K562 (cell line): Measurements from ENCODE around the gene METTL15. TPM values are rescaled to one million over a fixed set of nuclear protein-coding genes. Genes with fewer than 3 reads are reported as not detected.

Experiments used
- ATAC-seq: fragments of 200-7000 bp; cut with Tn5 transposase; 3 replicates; pipeline ENCODE4 v1.9.1; 2020; ENCODE audit warnings: moderate library complexity
- BruUV-seq: library from RNA; stranded (reverse); fragments of 400-500 nt; replicated peaks from 2 replicates; lab custom pipeline; 2021; lab: Mats Ljungman, UMichigan
- CTCF ChIA-PET: fragments of 300-600 bp; formaldehyde crosslinking; extraction: SDS; loops from one replicate; lab custom pipeline; 2021; ENCODE audit warnings: low intra/inter-chr PET ratio; lab: Yijun Ruan, JAX
- POLR2A ChIA-PET: fragments of 300-600, 350-650 bp; sonication (Branson Sonifier 250); formaldehyde crosslinking; extraction: SDS; loops from one replicate; lab custom pipeline; 2021; ENCODE audit warnings: antibody characterized with exemption, inconsistent platforms; lab: Yijun Ruan, JAX
- DNase-seq, 4 experiments: peaks; one replicate each; pipeline versions ENCODE4 v3.0.0 to v3.0.0-alpha.2; 2011 to 2018; ENCODE audit warnings: low spot score in 3 of 4, mixed read lengths in 3 of 4; ENCODE audit errors: extremely low read depth in 1 of 4
- FAIRE-seq: peaks from 2 replicates; lab custom pipeline; 2011; peaks lifted over from hg19 to GRCh38; lab: Jason Lieb, UNC
- H2AFZ ChIP-seq: 2 replicates; pipeline ENCODE4 v1.6.0; 2011; ENCODE audit warnings: low read depth, low read length, control low read depth, inconsistent platforms
- H3K27ac ChIP-seq: fragments of 200-600 bp; 3 replicates; pipeline ENCODE4 v1.8.0; 2011; ENCODE audit warnings: low read depth, mild to moderate bottlenecking, control low read depth, inconsistent platforms, low read length, moderate library complexity, mixed read lengths; ENCODE audit errors: extremely low read depth
- H3K27me3 ChIP-seq, 2 experiments: fragments of 300-600 bp in 1 of 2; 2 replicates in 1 of 2; 3 replicates in 1 of 2; pipeline versions ENCODE4 v1.6.0 to v1.8.0; 2011; ENCODE audit warnings: inconsistent platforms in 2 of 2, low read length in 2 of 2, mild to moderate bottlenecking in 1 of 2, mixed read lengths in 1 of 2, moderate library complexity in 1 of 2; ENCODE audit not compliant: control insufficient read depth in 2 of 2, insufficient read depth in 2 of 2
- H3K36me3 ChIP-seq: fragments of 300-600 bp; 3 replicates; pipeline ENCODE4 v1.8.0; 2011; ENCODE audit warnings: mild to moderate bottlenecking, low read length, inconsistent platforms; ENCODE audit not compliant: control insufficient read depth, insufficient read depth
- H3K4me1 ChIP-seq, 2 experiments: fragments of 200-600 bp in 1 of 2; replicated peaks in 1 of 2; 2 replicates in 1 of 2; 3 replicates in 1 of 2; pipeline versions ENCODE4 v1.5.1 to v1.8.0; 2011; ENCODE audit warnings: inconsistent platforms in 2 of 2, low read length in 2 of 2, mild to moderate bottlenecking in 1 of 2, mixed read lengths in 1 of 2, moderate library complexity in 1 of 2; ENCODE audit not compliant: control insufficient read depth in 2 of 2, insufficient read depth in 2 of 2
- H3K4me2 ChIP-seq: 2 replicates; pipeline ENCODE4 v1.6.1; 2011; ENCODE audit warnings: low read length, control low read depth, inconsistent platforms, mixed read lengths; ENCODE audit not compliant: insufficient read depth
- H3K4me3 ChIP-seq: fragments of 200-600 bp; sonication (generic), shearing (Covaris generic); 2 replicates; pipeline ENCODE4 v1.5.1; 2016; ENCODE audit warnings: control low read depth, inconsistent platforms
- H3K79me2 ChIP-seq: fragments of 200-600 bp; 3 replicates; pipeline ENCODE4 v1.8.0; 2011; ENCODE audit warnings: low read length, inconsistent platforms; ENCODE audit not compliant: control insufficient read depth, insufficient read depth
- H3K9ac ChIP-seq, 2 experiments: 2 replicates each; pipeline versions ENCODE4 v1.6.0 to v1.6.1; 2011; ENCODE audit warnings: low read depth in 2 of 2, low read length in 2 of 2, control low read depth in 1 of 2, inconsistent platforms in 1 of 2, mild to moderate bottlenecking in 1 of 2, mixed read lengths in 1 of 2; ENCODE audit not compliant: insufficient read depth in 1 of 2
- H3K9me1 ChIP-seq: one replicate; pipeline ENCODE4 v1.6.0; 2011; ENCODE audit warnings: inconsistent platforms, mild to moderate bottlenecking, low read length, moderate library complexity; ENCODE audit not compliant: control insufficient read depth, insufficient read depth
- H3K9me3 ChIP-seq: replicated peaks from 2 replicates; pipeline ENCODE4 v1.5.1; 2011; ENCODE audit warnings: low read depth, low read length, inconsistent platforms; ENCODE audit not compliant: control insufficient read depth, insufficient read depth
- H4K20me1 ChIP-seq: replicated peaks from 2 replicates; pipeline ENCODE4 v1.6.1; 2011; ENCODE audit warnings: low read length, inconsistent platforms, mixed read lengths; ENCODE audit not compliant: control insufficient read depth, insufficient read depth
- ARHGAP35 ChIP-seq: fragments of 450-650 bp; IDR thresholded peaks from 2 replicates; pipeline ENCODE4 v1.6.1; 2018; ENCODE audit not compliant: partially characterized antibody
- ARID2 ChIP-seq: fragments of 450-650 bp; IDR thresholded peaks from 2 replicates; pipeline ENCODE4 v1.6.1; 2017; ENCODE audit warnings: antibody characterized with exemption, mild to moderate bottlenecking
- BRD9 ChIP-seq: fragments of 450-650 bp; IDR thresholded peaks from 2 replicates; pipeline ENCODE4 v1.6.1; 2018; ENCODE audit warnings: low read depth; ENCODE audit not compliant: partially characterized antibody
- RBM15 ChIP-seq: fragments of 200-400 bp; formaldehyde crosslinking; IDR thresholded peaks from 2 replicates; pipeline ENCODE4 v1.6.1; 2018; ENCODE audit warnings: mild to moderate bottlenecking, low read length, moderate library complexity; ENCODE audit not compliant: insufficient read depth
- RBM22 ChIP-seq: fragments of 200-400 bp; formaldehyde crosslinking; IDR thresholded peaks from 2 replicates; pipeline ENCODE4 v1.6.1; 2018; ENCODE audit warnings: low read length, low read depth; ENCODE audit not compliant: poor library complexity, severe bottlenecking
- ZNF518B ChIP-seq: fragments of 250-450 bp; sonication (Bioruptor Pico); IDR thresholded peaks from 2 replicates; pipeline ENCODE4 v1.5.0; 2021; ENCODE audit warnings: mild to moderate bottlenecking, moderate library complexity
- ZNF583 ChIP-seq: fragments of 250-450 bp; sonication (Bioruptor Pico); IDR thresholded peaks from 2 replicates; pipeline ENCODE4 v1.4.0; 2020
- in situ Hi-C: fragments of 300-500 bp; cut with MboI; formaldehyde crosslinking; loops from 4 replicates; pipeline ENCODE4 v1.15.0; 2018; ENCODE audit warnings: inconsistent platforms, mixed read lengths
- intact Hi-C: fragments of 100-400 bp; cut with micrococcal nuclease; formaldehyde crosslinking; loops from 2 replicates; pipeline ENCODE4 v1.14.2; 2022
- polyA plus RNA-seq, 8 experiments: library from polyadenylated mRNA; depleted of rRNA in 4 of 8; stranded (reverse) in 5 of 8; unstranded in 3 of 8; fragments of >200 nt; fragmentation: Nextera tagmentation in 2 of 8; fragmentation: Illumina TruSeq in 1 of 8; extraction: Ambion mirVana in 2 of 8; extraction: Trizol in 1 of 8; gene quantifications; 2 replicates each; pipeline versions ENCODE4 v1.2.1 to v1.2.3, GENCODE V29; 2011 to 2014; ENCODE audit warnings: inconsistent platforms in 1 of 8, missing spikeins in 1 of 8
- total RNA-seq, 7 experiments: library from RNA; depleted of rRNA in 6 of 7; stranded (reverse); fragments of >200 nt in 6 of 7; fragmentation: Illumina TruSeq in 2 of 7; extraction: Trizol in 2 of 7; gene quantifications; 2 replicates each; pipeline versions ENCODE4 v1.2.1 to v1.2.3, GENCODE V29; 2011 to 2021; ENCODE audit warnings: low replicate concordance in 1 of 7
- TF ChIP-seq, protein P1 (sequence below): sonication (generic); formaldehyde crosslinking; IDR thresholded peaks from 2 replicates; pipeline ENCODE4 v1.8.0; 2022; ENCODE audit warnings: mild to moderate bottlenecking, low read depth, missing genetic modification reagents

Gene METTL15
- total and polyA plus RNA-seq, 9 of the 15 experiments (the other 6 are each of a cell fraction or from before 2014, with no cell fraction given), result 10.7 to 21.7 (median 15.9) TPM

DNA sequence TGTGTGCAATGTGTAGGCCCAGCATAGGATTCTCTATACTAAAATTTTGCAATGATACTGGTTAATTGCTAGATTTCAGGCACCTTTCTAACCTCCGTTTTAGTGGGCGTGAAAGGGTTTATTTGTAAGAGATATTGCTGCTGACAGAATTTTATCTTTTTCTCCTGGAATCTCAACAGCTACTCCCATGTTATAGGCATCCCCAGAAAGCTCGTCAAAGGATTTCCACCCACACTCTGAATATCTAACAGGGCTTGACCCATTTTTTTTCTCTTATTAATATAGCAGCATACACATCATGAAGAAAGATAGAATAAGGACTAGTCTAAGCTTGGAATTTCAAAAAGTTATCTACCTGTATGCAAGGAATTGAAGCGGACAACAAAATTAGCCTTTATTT, 124.5 kb downstream of the METTL15 start (continued):
- TF ChIP-seq RBM15 (no peak), ARHGAP35 (no peak)
- TF ChIP-seq, protein P1, sequence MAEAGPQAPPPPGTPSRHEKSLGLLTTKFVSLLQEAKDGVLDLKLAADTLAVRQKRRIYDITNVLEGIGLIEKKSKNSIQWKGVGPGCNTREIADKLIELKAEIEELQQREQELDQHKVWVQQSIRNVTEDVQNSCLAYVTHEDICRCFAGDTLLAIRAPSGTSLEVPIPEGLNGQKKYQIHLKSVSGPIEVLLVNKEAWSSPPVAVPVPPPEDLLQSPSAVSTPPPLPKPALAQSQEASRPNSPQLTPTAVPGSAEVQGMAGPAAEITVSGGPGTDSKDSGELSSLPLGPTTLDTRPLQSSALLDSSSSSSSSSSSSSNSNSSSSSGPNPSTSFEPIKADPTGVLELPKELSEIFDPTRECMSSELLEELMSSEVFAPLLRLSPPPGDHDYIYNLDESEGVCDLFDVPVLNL (CRISPR knock-in tag), result no peak

DNA sequence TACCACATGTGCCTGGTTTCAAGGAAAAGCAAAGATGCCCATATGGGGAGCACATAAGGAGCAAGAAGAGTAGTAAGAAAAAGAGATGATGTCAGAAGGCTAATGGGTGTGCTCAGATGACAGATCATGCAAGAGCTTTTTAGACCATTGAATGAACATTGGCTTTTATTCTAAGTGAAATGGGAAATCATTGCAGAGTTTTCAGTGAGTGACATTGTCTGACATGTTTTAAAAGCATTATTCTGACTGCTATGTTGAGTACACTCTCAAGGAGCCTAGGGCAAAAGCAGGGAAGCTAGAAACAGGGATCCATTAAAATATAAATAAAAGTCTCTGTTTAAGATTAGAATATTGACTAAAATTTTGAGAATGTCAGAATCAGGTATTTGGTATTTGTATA, 133.6 kb downstream of the METTL15 start:
- intact Hi-C loops, result no loop called here
- H3K4me3 ChIP-seq, result no peak overlapping the region
- H4K20me1 ChIP-seq, result no peaks in the 10 kb centered on the region
- H3K9me1 ChIP-seq, result no peaks in the 10 kb centered on the region
- DNase-seq (no peak), FAIRE-seq (no peak), ATAC-seq (no peak)
- H3K36me3 ChIP-seq, result no peaks in the 10 kb centered on the region
- no peaks in the 10 kb centered on the region for H3K9me3 ChIP-seq
- in situ Hi-C loops, result no loop called here
- TF ChIP-seq ZNF518B (CRISPR knock-in tag) (no peak), BRD9 (no peak), ZNF583 (no peak), RBM22 (no peak), ARID2 (no peak)
- POLR2A ChIA-PET, result interaction anchor here (0.8 kb wide), 1 partner anchor 42 kb away, joined by 3 read pairs; no protein-coding TSS in a partner anchor
- H3K27ac ChIP-seq, result no peak overlapping the region
- no peak overlapping the region for H3K4me2 ChIP-seq
- H3K4me1 ChIP-seq, result no peaks in the 10 kb centered on the region
- H3K79me2 ChIP-seq, result no peaks in the 10 kb centered on the region
- no TSS peak for BruUV-seq
- CTCF ChIA-PET, result no interaction called here
- H2AFZ ChIP-seq, result no peak overlapping the region
- H3K9ac ChIP-seq, result no peak overlapping the region
- H3K27me3 ChIP-seq, result no peaks in the 10 kb centered on the region
